ENCODE data around the gene SLA2.

DNA sequence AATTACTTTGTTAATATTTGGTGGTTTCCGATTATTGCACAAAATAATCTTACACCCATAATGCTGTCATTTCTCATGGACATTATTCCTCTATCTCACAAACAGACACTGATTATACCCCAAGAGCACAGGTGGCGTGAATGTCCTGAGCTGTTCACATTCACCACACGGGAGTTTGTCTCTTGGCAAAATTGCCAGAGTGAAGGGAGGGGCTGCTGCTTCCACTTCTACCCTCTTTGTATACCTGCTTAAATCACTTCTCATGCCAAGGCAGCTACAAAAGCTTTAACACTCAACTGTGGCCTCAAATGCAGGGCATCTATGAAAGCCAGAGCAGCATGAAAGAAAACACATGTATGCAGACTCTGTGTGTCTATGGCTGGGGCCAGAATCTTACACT, 41.9 kb upstream of the SLA2 start:
- TF ChIP-seq CTCF (conservative IDR thresholded peaks at IDR 0.05 in 1 of 2, IDR thresholded peaks at IDR 0.05 in 1 of 2; ENCODE audit: extremely low read depth in 1 of 2, insufficient read depth in 1 of 2, low read depth in 1 of 2, low read length in 2 of 2) (no peak), EZH2 (IDR thresholded peaks at IDR 0.05; ENCODE audit: borderline replicate concordance, low read length) (no peak)

Measured in mammary epithelial cell (primary cell).